HepG2 (cell line): ENCODE measurements around the gene S100A5.

Experiments used
- ARNT ChIP-seq: fragments of 450-650 bp; IDR thresholded peaks from 2 replicates; pipeline ENCODE4 v1.6.1; 2017
- EZH2 ChIP-seq: conservative IDR thresholded peaks from 2 replicates; pipeline ENCODE4 v1.6.1; 2012; ENCODE audit warnings: mild to moderate bottlenecking, low read depth, low read length, moderate library complexity
- MIXL1 ChIP-seq: IDR thresholded peaks from 2 replicates; pipeline ENCODE4 v1.6.1; 2016
- RFX5 ChIP-seq: IDR thresholded peaks from 2 replicates; pipeline ENCODE4 v1.6.1; 2011; ENCODE audit warnings: low read depth, low read length, improper control_type of control experiment
- TBX2 ChIP-seq: sonication (generic); formaldehyde crosslinking; IDR thresholded peaks from 2 replicates; pipeline ENCODE4 v1.5.0; 2020; ENCODE audit warnings: missing genetic modification reagents, mild to moderate bottlenecking, borderline replicate concordance
- ZNF550 ChIP-seq: sonication (generic); formaldehyde crosslinking; IDR thresholded peaks from 2 replicates; pipeline ENCODE4 v1.4.0; 2020; ENCODE audit warnings: mild to moderate bottlenecking, missing genetic modification reagents, borderline replicate concordance
- ZZZ3 ChIP-seq: sonication (generic); formaldehyde crosslinking; IDR thresholded peaks from 2 replicates; pipeline ENCODE4 v1.4.0; 2020; ENCODE audit warnings: missing genetic modification reagents, mild to moderate bottlenecking, borderline replicate concordance
- TF ChIP-seq, protein P1 (sequence below), 2 experiments: sonication (generic) in 1 of 2; formaldehyde crosslinking in 1 of 2; IDR thresholded peaks; 2 replicates each; pipeline versions ENCODE4 v1.5.1 to v1.6.1; 2011 to 2020; ENCODE audit warnings: borderline replicate concordance in 1 of 2, low read depth in 1 of 2, low read length in 1 of 2, mild to moderate bottlenecking in 1 of 2, missing genetic modification reagents in 1 of 2, moderate library complexity in 1 of 2
- TF ChIP-seq, protein P2 (sequence below): sonication (generic); formaldehyde crosslinking; IDR thresholded peaks from 2 replicates; pipeline ENCODE4 v1.5.0; 2020; ENCODE audit warnings: mild to moderate bottlenecking, missing genetic modification reagents, moderate library complexity
- TF ChIP-seq, protein P3 (sequence below): sonication (generic); formaldehyde crosslinking; IDR thresholded peaks from 2 replicates; pipeline ENCODE4 v1.8.1; 2022; ENCODE audit warnings: mild to moderate bottlenecking, missing genetic modification reagents
- TF ChIP-seq, protein P4 (sequence below): sonication (generic); formaldehyde crosslinking; IDR thresholded peaks from 2 replicates; pipeline ENCODE4 v1.5.0; 2020; ENCODE audit warnings: mild to moderate bottlenecking, missing genetic modification reagents
- TF ChIP-seq, protein P5 (sequence below): sonication (generic); formaldehyde crosslinking; IDR thresholded peaks from 2 replicates; pipeline ENCODE4 v1.4.0; 2020; ENCODE audit warnings: missing genetic modification reagents, borderline replicate concordance

DNA sequence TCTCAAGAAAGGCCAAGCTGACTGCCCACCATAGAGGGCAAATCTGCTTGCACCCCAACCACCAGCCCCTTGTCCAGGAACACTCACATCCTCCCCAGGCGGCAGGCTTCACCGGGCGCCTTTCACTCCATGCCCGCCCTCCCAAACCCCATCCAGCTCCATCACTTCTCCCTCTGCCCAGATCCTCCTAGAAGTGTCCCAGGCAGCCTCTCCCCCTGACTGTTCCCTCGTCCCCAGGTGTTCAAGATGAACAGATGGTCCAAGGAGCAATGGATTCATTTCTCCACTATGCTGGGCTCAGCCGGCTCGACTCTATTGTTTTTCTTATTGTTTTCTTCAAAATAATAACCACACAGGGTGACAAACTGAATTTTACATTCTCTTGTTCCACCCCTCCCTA lies 27.1 kb downstream of the S100A5 start:
- TF ChIP-seq, protein P1, sequence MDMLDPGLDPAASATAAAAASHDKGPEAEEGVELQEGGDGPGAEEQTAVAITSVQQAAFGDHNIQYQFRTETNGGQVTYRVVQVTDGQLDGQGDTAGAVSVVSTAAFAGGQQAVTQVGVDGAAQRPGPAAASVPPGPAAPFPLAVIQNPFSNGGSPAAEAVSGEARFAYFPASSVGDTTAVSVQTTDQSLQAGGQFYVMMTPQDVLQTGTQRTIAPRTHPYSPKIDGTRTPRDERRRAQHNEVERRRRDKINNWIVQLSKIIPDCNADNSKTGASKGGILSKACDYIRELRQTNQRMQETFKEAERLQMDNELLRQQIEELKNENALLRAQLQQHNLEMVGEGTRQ (IDR thresholded peaks at IDR 0.05; ENCODE audit: low read depth, low read length) = no peak
- TF ChIP-seq, protein P1 (CRISPR knock-in tag; IDR thresholded peaks at IDR 0.05; ENCODE audit: borderline replicate concordance) = no peak
- TF ChIP-seq MIXL1 (CRISPR knock-in tag) (no peak), ARNT (no peak), ZZZ3 (CRISPR knock-in tag) (no peak), TBX2 (CRISPR knock-in tag) (no peak), ZNF550 (no peak), RFX5 (no peak), EZH2 (no peak)
- TF ChIP-seq, protein P2, sequence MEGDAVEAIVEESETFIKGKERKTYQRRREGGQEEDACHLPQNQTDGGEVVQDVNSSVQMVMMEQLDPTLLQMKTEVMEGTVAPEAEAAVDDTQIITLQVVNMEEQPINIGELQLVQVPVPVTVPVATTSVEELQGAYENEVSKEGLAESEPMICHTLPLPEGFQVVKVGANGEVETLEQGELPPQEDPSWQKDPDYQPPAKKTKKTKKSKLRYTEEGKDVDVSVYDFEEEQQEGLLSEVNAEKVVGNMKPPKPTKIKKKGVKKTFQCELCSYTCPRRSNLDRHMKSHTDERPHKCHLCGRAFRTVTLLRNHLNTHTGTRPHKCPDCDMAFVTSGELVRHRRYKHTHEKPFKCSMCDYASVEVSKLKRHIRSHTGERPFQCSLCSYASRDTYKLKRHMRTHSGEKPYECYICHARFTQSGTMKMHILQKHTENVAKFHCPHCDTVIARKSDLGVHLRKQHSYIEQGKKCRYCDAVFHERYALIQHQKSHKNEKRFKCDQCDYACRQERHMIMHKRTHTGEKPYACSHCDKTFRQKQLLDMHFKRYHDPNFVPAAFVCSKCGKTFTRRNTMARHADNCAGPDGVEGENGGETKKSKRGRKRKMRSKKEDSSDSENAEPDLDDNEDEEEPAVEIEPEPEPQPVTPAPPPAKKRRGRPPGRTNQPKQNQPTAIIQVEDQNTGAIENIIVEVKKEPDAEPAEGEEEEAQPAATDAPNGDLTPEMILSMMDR = no peak
- TF ChIP-seq, protein P3, sequence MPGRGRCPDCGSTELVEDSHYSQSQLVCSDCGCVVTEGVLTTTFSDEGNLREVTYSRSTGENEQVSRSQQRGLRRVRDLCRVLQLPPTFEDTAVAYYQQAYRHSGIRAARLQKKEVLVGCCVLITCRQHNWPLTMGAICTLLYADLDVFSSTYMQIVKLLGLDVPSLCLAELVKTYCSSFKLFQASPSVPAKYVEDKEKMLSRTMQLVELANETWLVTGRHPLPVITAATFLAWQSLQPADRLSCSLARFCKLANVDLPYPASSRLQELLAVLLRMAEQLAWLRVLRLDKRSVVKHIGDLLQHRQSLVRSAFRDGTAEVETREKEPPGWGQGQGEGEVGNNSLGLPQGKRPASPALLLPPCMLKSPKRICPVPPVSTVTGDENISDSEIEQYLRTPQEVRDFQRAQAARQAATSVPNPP (CRISPR knock-in tag) = no peak
- TF ChIP-seq, protein P4, sequence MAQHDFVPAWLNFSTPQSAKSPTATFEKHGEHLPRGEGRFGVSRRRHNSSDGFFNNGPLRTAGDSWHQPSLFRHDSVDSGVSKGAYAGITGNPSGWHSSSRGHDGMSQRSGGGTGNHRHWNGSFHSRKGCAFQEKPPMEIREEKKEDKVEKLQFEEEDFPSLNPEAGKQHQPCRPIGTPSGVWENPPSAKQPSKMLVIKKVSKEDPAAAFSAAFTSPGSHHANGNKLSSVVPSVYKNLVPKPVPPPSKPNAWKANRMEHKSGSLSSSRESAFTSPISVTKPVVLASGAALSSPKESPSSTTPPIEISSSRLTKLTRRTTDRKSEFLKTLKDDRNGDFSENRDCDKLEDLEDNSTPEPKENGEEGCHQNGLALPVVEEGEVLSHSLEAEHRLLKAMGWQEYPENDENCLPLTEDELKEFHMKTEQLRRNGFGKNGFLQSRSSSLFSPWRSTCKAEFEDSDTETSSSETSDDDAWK (CRISPR knock-in tag) = no peak
- TF ChIP-seq, protein P5, sequence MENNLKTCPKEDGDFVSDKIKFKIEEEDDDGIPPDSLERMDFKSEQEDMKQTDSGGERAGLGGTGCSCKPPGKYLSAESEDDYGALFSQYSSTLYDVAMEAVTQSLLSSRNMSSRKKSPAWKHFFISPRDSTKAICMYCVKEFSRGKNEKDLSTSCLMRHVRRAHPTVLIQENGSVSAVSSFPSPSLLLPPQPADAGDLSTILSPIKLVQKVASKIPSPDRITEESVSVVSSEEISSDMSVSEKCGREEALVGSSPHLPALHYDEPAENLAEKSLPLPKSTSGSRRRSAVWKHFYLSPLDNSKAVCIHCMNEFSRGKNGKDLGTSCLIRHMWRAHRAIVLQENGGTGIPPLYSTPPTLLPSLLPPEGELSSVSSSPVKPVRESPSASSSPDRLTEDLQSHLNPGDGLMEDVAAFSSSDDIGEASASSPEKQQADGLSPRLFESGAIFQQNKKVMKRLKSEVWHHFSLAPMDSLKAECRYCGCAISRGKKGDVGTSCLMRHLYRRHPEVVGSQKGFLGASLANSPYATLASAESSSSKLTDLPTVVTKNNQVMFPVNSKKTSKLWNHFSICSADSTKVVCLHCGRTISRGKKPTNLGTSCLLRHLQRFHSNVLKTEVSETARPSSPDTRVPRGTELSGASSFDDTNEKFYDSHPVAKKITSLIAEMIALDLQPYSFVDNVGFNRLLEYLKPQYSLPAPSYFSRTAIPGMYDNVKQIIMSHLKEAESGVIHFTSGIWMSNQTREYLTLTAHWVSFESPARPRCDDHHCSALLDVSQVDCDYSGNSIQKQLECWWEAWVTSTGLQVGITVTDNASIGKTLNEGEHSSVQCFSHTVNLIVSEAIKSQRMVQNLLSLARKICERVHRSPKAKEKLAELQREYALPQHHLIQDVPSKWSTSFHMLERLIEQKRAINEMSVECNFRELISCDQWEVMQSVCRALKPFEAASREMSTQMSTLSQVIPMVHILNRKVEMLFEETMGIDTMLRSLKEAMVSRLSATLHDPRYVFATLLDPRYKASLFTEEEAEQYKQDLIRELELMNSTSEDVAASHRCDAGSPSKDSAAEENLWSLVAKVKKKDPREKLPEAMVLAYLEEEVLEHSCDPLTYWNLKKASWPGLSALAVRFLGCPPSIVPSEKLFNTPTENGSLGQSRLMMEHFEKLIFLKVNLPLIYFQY (CRISPR knock-in tag) = no peak
